ENCODE measurements around the gene ALDH1B1. TPM values are rescaled to one million over a fixed set of nuclear protein-coding genes. Genes with fewer than 3 reads are reported as not detected.

The ALDH1B1 gene
- total RNA-seq, 1 experiment from 2014 or later = 29.0 TPM

DNA sequence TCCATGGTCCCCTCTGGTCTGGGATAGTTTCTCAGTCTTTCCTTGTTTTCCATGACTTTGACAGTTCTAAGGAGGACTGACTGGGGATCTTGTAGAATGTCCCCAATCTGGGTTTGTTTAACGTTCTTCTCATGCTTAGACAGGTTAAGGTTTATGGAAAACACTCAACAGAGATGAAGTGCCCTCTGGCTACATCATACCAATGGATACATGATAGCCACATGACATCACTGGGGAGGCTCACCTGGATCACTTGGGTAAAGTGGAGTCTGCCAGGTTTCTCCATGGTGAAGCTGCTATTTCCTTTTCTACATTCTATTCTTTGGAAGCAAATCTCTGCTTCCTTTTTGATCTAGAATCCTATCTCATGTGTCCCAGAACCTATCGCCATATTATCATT lies 23.8 kb upstream of the ALDH1B1 start:
- no TSS peak for BruUV-seq (replicated peaks)
- no peak overlapping the region for H3K9ac ChIP-seq (ENCODE audit: low read length)
- no peaks in the 10 kb centered on the region for H3K4me1 ChIP-seq (ENCODE audit: insufficient read depth, low read length)
- ChIA-PET CTCF (no interaction called here), POLR2A (ENCODE audit: unreplicated experiment) (no interaction called here)
- ATAC-seq = no peak
- H3F3A ChIP-seq (ENCODE audit: low read length, unreplicated experiment) = no peaks in the 10 kb centered on the region
- H4K20me1 ChIP-seq (ENCODE audit: low read length) = no peaks in the 10 kb centered on the region
- intact Hi-C loops (cut with micrococcal nuclease) = loop anchor here (10.0 kb wide), 1 partner anchor 784 kb away; no protein-coding TSS in a partner anchor
- H2AFZ ChIP-seq (ENCODE audit: low read length) = no peak overlapping the region
- DNase-seq = no peak
- H3K9me2 ChIP-seq (replicated peaks; ENCODE audit: low read length) = no peaks in the 10 kb centered on the region
- TF ChIP-seq EZH2 (IDR thresholded peaks at IDR 0.05; ENCODE audit: low read length, unreplicated experiment) = no peak
- no peak for TF ChIP-seq EZH2phosphoT487 (IDR thresholded peaks at IDR 0.05; ENCODE audit: borderline replicate concordance, low read length)
- no peaks in the 10 kb centered on the region for H3K79me2 ChIP-seq (ENCODE audit: low read length)
- H3K27me3 ChIP-seq (ENCODE audit: low read length) = no peaks in the 10 kb centered on the region
- no peaks in the 10 kb centered on the region for H3K36me3 ChIP-seq (ENCODE audit: low read depth, low read length)
- H3K4me3 ChIP-seq (ENCODE audit: low read length) = no peak overlapping the region
- no peaks in the 10 kb centered on the region for H3K9me3 ChIP-seq (ENCODE audit: low read length)
- H3K27ac ChIP-seq (ENCODE audit: low read length) = no peak overlapping the region
- H3K4me2 ChIP-seq (ENCODE audit: low read length) = no peak overlapping the region

DNA sequence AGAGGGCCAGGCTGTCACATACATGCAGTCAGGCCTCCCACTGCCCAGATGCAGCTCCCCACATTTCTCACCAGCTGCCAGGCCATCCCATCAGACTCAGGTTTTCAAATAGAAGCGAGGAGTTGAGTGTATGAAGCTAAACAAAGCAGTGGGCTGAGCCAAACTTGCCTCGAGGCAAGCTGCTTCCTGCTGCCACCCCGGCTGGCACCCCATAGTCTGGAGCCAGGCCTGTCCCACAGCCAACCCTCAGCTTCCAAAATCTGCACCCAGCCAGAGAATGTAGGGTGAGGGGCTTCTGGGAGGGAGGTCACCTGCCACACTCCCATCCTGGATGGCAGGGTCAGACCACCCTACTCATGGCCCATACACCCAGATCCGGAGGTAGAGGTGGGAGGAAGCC lies 22.3 kb upstream of the ALDH1B1 start:
- CTCF ChIA-PET = interaction anchor here (0.6 kb wide), 1 partner anchor 375 kb away, joined by 4 read pairs; no protein-coding TSS in a partner anchor
- TF ChIP-seq EZH2 (IDR thresholded peaks at IDR 0.05; ENCODE audit: low read length, unreplicated experiment) = no peak
- no peak for TF ChIP-seq EZH2phosphoT487 (IDR thresholded peaks at IDR 0.05; ENCODE audit: borderline replicate concordance, low read length)
- TF ChIP-seq, protein P1, sequence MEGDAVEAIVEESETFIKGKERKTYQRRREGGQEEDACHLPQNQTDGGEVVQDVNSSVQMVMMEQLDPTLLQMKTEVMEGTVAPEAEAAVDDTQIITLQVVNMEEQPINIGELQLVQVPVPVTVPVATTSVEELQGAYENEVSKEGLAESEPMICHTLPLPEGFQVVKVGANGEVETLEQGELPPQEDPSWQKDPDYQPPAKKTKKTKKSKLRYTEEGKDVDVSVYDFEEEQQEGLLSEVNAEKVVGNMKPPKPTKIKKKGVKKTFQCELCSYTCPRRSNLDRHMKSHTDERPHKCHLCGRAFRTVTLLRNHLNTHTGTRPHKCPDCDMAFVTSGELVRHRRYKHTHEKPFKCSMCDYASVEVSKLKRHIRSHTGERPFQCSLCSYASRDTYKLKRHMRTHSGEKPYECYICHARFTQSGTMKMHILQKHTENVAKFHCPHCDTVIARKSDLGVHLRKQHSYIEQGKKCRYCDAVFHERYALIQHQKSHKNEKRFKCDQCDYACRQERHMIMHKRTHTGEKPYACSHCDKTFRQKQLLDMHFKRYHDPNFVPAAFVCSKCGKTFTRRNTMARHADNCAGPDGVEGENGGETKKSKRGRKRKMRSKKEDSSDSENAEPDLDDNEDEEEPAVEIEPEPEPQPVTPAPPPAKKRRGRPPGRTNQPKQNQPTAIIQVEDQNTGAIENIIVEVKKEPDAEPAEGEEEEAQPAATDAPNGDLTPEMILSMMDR (conservative IDR thresholded peaks at IDR 0.05; ENCODE audit: low read depth, low read length) = no peak
- H2AFZ ChIP-seq (ENCODE audit: low read length) = no peak overlapping the region
- no peak overlapping the region for H3K9ac ChIP-seq (ENCODE audit: low read length)
- no peak overlapping the region for H3K27ac ChIP-seq (ENCODE audit: low read length)
- H3K79me2 ChIP-seq (ENCODE audit: low read length) = no peaks in the 10 kb centered on the region
- H3K9me2 ChIP-seq (replicated peaks; ENCODE audit: low read length) = no peaks in the 10 kb centered on the region
- no peaks in the 10 kb centered on the region for H3F3A ChIP-seq (ENCODE audit: low read length, unreplicated experiment)
- H3K36me3 ChIP-seq (ENCODE audit: low read depth, low read length) = no peaks in the 10 kb centered on the region
- H3K4me3 ChIP-seq (ENCODE audit: low read length) = no peak overlapping the region
- no peaks in the 10 kb centered on the region for H3K4me1 ChIP-seq (ENCODE audit: insufficient read depth, low read length)
- DNase-seq (no peak), ATAC-seq (no peak)
- no peaks in the 10 kb centered on the region for H4K20me1 ChIP-seq (ENCODE audit: low read length)
- H3K9me3 ChIP-seq (ENCODE audit: low read length) = no peaks in the 10 kb centered on the region
- intact Hi-C loops (cut with micrococcal nuclease) = loop anchor here (2.0 kb wide), 1 partner anchor 31 kb away; no protein-coding TSS in a partner anchor
- no peak overlapping the region for H3K4me2 ChIP-seq (ENCODE audit: low read length)
- POLR2A ChIA-PET (ENCODE audit: unreplicated experiment) = no interaction called here
- BruUV-seq (replicated peaks) = no TSS peak
- H3K27me3 ChIP-seq (ENCODE audit: low read length) = no peaks in the 10 kb centered on the region

DNA sequence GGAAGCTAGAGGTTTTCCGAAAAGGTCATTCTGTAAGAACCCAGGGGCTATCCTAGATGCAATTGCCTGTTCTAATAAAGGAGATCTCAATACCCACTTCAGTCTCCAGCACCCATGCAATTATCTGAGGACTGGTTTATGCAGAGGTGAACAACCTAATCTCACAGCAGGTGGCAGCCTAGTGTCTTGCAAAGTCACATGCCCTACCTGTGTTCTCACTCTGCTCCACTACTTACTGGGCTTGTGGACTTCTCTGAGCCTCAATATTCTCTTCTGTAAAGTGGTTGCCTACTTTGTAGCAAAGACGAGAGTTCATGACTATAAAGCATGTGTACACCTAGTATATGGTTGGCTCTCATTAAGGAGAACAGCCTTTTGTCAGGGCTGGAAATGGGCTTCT lies 21.0 kb upstream of the ALDH1B1 start:
- Histone ChIP-seq H4K20me1 (ENCODE audit: low read length) (no peaks in the 10 kb centered on the region), H3K27me3 (ENCODE audit: low read length) (no peaks in the 10 kb centered on the region), H3K9ac (ENCODE audit: low read length) (no peak overlapping the region), H3K4me3 (ENCODE audit: low read length) (no peak overlapping the region), H3K9me3 (ENCODE audit: low read length) (no peaks in the 10 kb centered on the region), H3K36me3 (ENCODE audit: low read depth, low read length) (no peaks in the 10 kb centered on the region), H3K9me2 (replicated peaks; ENCODE audit: low read length) (no peaks in the 10 kb centered on the region), H3K4me2 (ENCODE audit: low read length) (no peak overlapping the region), H3F3A (ENCODE audit: low read length, unreplicated experiment) (no peaks in the 10 kb centered on the region), H2AFZ (ENCODE audit: low read length) (no peak overlapping the region), H3K27ac (ENCODE audit: low read length) (no peak overlapping the region), H3K79me2 (ENCODE audit: low read length) (no peaks in the 10 kb centered on the region), H3K4me1 (ENCODE audit: insufficient read depth, low read length) (no peaks in the 10 kb centered on the region)
- no peak for TF ChIP-seq EZH2 (IDR thresholded peaks at IDR 0.05; ENCODE audit: low read length, unreplicated experiment)
- TF ChIP-seq EZH2phosphoT487 (IDR thresholded peaks at IDR 0.05; ENCODE audit: borderline replicate concordance, low read length) = no peak
- TF ChIP-seq, protein P1 (conservative IDR thresholded peaks at IDR 0.05; ENCODE audit: low read depth, low read length) = peak; percentile 70
- DNase-seq (peak; percentile 63), ATAC-seq (peak; percentile 93)
- BruUV-seq (replicated peaks) = no TSS peak
- intact Hi-C loops (cut with micrococcal nuclease) = loop anchor here (2.0 kb wide), 1 partner anchor 29 kb away; no protein-coding TSS in a partner anchor
- ChIA-PET CTCF (no interaction called here), POLR2A (ENCODE audit: unreplicated experiment) (no interaction called here)

All from PC-3 (cell line).